Tibial artery (tissue), 4 donors: ENCODE measurements around the gene KIF4B.
"Not testable (repeated sequence)": the region's sequence is repeated elsewhere in the genome, so short reads cannot be mapped to it uniquely, and the experiment has no call there.

Experiments
- DNase-seq, 2 donors: peaks; one replicate each; pipeline ENCODE4 v3.0.0-alpha.2; 2019
- H3K27ac ChIP-seq, 2 donors: fragments of 200-600 bp; sonication (generic) in 1 of 2; 1 replicate in 1 of 2; 2 replicates in 1 of 2; pipeline ENCODE4 v1.5.1; 2018 to 2019; ENCODE audit warnings: mild to moderate bottlenecking in 1 of 2
- H3K27me3 ChIP-seq, 2 donors: fragments of 200-600 bp; sonication (generic) in 1 of 2; one replicate each; pipeline versions ENCODE4 v1.5.1 to v1.6.0; 2016 to 2019
- H3K36me3 ChIP-seq, 3 donors: fragments of 200-600 bp; sonication (generic) in 2 of 3; one replicate each; pipeline ENCODE4 v1.5.1; 2016 to 2019; ENCODE audit warnings: mild to moderate bottlenecking in 2 of 3
- H3K4me1 ChIP-seq, 4 donors: fragments of 200-600 bp; sonication (generic) in 2 of 4; 1 replicate in 3 of 4; 2 replicates in 1 of 4; pipeline ENCODE4 v1.5.1; 2016 to 2019
- H3K4me3 ChIP-seq, 2 donors: fragments of 200-600 bp; sonication (generic) in 1 of 2; 1 replicate in 1 of 2; 2 replicates in 1 of 2; pipeline ENCODE4 v1.5.1; 2018 to 2019; ENCODE audit warnings: mild to moderate bottlenecking in 2 of 2
- H3K9me3 ChIP-seq, 3 donors: fragments of 200-600 bp; sonication (generic) in 1 of 3; one replicate each; pipeline ENCODE4 v1.5.1; 2016 to 2019
- intact Hi-C: fragments of 100-400 bp; cut with DNase I; formaldehyde crosslinking; loops from one replicate; pipeline ENCODE4 v1.15.0; 2023; ENCODE audit warnings: low total_unique reads
- TF ChIP-seq, protein P1 (sequence below), 2 experiments: fragments of 200-600 bp in 1 of 2; fragments of 450-650 bp in 1 of 2; IDR thresholded peaks; one replicate each; pipeline ENCODE4 v1.5.1; 2017 to 2019; ENCODE audit warnings: antibody characterized with exemption in 2 of 2, mild to moderate bottlenecking in 1 of 2, moderate library complexity in 1 of 2

The KIF4B gene

DNA sequence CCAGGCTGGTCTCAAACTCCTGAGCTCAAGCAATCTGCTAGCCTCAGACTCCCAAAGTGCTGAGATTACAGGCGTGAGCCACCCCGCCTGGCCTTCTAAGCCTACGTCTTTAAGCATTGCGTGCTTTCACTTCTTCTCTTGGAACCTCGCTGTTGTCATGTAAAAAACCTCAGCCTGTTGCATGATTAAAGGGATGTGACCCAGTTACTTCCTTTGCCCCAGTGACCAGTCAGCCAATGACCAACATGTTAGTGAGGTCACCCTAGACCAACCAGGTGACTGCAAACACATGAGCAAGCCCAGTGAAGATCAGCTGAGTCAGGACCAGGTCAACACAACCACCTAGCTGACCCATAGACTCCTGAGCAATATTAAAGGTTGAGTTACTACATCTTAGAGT is 10.5 kb downstream of the KIF4B start:
- Histone ChIP-seq H3K4me3 (no peak overlapping the region), H3K27ac (no peak overlapping the region), H3K4me1 (no peaks in the 10 kb centered on the region), H3K27me3 (no peaks in the 10 kb centered on the region), H3K9me3 (peaks cover 6 to 9% (median 6%) of the 10 kb centered on the region in 3 donors), H3K36me3 (no peaks in the 10 kb centered on the region)
- TF ChIP-seq, protein P1, sequence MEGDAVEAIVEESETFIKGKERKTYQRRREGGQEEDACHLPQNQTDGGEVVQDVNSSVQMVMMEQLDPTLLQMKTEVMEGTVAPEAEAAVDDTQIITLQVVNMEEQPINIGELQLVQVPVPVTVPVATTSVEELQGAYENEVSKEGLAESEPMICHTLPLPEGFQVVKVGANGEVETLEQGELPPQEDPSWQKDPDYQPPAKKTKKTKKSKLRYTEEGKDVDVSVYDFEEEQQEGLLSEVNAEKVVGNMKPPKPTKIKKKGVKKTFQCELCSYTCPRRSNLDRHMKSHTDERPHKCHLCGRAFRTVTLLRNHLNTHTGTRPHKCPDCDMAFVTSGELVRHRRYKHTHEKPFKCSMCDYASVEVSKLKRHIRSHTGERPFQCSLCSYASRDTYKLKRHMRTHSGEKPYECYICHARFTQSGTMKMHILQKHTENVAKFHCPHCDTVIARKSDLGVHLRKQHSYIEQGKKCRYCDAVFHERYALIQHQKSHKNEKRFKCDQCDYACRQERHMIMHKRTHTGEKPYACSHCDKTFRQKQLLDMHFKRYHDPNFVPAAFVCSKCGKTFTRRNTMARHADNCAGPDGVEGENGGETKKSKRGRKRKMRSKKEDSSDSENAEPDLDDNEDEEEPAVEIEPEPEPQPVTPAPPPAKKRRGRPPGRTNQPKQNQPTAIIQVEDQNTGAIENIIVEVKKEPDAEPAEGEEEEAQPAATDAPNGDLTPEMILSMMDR (IDR thresholded peaks at IDR 0.05): no peak
- intact Hi-C loops: no loop called here
- no peak for DNase-seq

DNA sequence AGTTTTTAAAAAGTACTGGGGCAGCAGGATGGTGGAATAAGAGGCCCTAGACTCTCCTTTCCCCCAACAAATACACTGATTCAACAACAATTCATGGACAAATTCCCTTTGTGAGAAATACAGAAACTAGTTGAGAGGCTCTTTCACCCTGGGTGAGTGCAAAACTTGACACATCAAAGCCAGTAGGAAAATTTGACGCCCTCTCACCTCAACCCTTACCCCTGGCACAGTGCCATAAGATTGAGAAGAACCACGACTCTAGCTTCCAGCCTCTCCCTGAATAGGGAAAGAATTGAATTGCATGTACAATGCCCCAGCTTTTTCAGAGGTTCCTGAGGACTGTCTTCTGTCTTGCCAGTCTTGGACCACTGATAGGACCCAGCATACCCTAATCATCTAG is 12.3 kb downstream of the KIF4B start:
- Histone ChIP-seq H3K36me3 (no peaks in the 10 kb centered on the region), H3K27me3 (no peaks in the 10 kb centered on the region), H3K4me1 (no peaks in the 10 kb centered on the region), H3K27ac (no peak overlapping the region), H3K4me3 (no peak overlapping the region), H3K9me3 (peaks cover 6 to 12% (median 6%) of the 10 kb centered on the region in 3 donors)
- intact Hi-C loops: no loop called here
- DNase-seq: no peak
- TF ChIP-seq, protein P1 (IDR thresholded peaks at IDR 0.05): no peak

DNA sequence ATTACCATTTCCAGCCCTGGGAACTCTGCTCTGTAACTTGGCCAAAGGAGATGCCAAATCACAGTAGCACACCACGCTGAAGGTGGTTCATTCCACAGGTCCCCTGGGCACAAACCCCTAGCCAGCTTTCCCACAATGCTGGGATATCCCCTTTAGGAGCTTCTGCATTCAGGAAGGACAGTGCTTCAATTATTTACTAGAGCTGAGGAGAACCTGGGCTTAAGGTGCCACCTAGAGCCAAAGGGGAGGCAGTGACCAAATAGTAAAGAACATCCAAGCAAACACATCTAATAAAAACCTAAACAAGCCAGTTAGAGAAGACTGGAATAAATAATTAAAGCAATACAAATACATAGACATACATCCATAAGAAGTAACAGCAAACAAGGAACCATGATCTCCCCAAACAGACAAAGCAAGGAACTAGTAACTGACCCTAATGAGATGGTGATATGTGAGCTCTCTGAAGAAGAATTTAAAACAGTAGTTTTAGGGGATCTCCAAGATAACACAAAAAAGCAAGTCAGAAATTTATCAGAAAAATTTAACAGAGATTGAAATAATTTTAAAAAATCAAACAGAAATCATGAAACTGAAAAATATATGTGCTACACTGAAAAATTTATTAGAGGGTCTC is 14.6 kb downstream of the KIF4B start:
- Histone ChIP-seq H3K4me3 (no peak overlapping the region), H3K27ac (no peak overlapping the region), H3K9me3 (peaks cover 6 to 12% (median 6%) of the 10 kb centered on the region in 3 donors), H3K36me3 (no peaks in the 10 kb centered on the region), H3K4me1 (no peaks in the 10 kb centered on the region), H3K27me3 (no peaks in the 10 kb centered on the region)
- intact Hi-C loops: no loop called here
- no peak for DNase-seq
- TF ChIP-seq, protein P1 (IDR thresholded peaks at IDR 0.05): no peak

DNA sequence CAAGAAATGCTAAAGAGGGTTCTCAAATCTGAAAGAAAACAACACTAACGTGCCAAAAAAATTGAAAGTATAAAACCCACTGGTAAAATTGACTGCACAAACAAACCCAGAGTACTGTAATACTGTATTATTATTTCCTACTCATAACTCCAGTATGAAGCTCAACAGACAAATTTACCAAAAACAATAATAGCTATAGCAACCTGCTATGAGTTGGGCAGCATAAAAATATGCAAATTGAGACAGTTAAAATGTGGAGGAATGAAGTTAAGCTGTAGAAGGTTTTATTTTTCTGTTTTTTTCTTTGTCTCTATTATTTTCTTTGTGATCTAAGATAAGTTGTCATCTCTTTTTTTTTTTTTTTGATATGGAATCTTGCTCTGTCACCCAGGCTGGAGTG is 15.7 kb downstream of the KIF4B start:
- intact Hi-C loops: no loop called here
- Histone ChIP-seq H3K4me1 (no peaks in the 10 kb centered on the region), H3K36me3 (no peaks in the 10 kb centered on the region), H3K4me3 (no peak overlapping the region), H3K27ac (no peak overlapping the region), H3K9me3 (peaks cover 6 to 12% (median 6%) of the 10 kb centered on the region in 3 donors), H3K27me3 (no peaks in the 10 kb centered on the region)
- TF ChIP-seq, protein P1 (IDR thresholded peaks at IDR 0.05): no peak
- no peak for DNase-seq

DNA sequence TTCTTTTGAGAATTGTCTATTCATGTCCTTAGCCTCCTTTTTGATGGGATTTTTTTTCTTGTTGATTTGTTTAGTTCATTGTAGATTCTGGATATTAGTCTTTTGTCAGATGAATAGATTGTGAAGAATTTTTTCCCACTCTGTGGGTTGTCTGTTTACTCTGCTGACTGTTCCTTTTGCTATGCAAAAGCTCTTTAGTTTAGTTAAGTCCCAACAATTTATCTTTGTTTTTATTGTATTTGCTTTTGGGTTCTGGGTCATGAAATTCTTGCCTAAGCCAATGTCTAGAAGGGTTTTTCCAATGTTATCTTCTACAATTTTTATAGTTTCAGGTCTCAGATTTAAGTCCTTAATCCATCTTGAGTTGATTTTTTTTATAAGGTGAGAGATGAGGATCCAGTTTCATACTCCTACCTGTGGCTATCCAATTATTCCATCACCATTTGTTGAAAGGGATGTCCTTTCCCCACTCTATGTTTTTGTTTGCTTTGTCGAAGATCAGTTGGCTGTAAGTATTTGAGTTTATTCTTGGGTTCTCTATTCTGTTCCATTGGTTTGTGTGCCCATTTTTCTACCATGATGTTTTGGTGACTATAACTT is 20.7 kb downstream of the KIF4B start:
- H3K27me3 ChIP-seq, H3K9me3 ChIP-seq, H3K4me3 ChIP-seq, H3K36me3 ChIP-seq, intact Hi-C loops, H3K27ac ChIP-seq, DNase-seq, H3K4me1 ChIP-seq: not testable (repeated sequence)

DNA sequence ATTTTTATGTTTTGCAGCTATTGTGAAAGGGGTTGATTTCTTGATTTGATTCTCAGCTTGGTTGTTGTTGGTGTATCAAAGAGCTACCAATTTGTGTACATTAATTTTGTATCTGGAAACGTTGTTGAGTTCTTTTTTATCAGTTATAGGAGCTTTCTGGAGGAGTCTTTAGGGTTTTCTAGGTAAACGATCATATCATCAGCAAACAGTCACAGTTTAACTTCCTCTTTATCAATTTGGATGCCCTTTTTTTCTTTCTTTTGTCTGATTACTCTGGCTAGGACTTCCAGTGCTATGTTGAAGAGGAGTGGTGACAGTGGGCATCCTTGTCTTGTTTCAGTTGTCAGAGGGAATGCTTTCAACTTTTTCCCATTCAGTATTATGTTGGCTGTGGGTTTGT is 21.5 kb downstream of the KIF4B start:
- DNase-seq, H3K36me3 ChIP-seq, H3K4me1 ChIP-seq, H3K9me3 ChIP-seq, H3K4me3 ChIP-seq, H3K27me3 ChIP-seq, intact Hi-C loops, H3K27ac ChIP-seq: not testable (repeated sequence)
